Ovary (tissue), 3 donors: ENCODE results near the gene QRICH2.

ENCODE experiments used
- CTCF ChIP-seq, 3 donors: fragments of 450-650 bp in 2 of 3; fragments of 200-600 bp in 1 of 3; IDR thresholded peaks; one replicate each; pipeline versions ENCODE4 v1.5.1 to v1.8.0; 2016 to 2022; ENCODE audit warnings: antibody characterized with exemption in 3 of 3, mild to moderate bottlenecking in 1 of 3
- POLR2A ChIP-seq: fragments of 450-650 bp; IDR thresholded peaks from one replicate; pipeline ENCODE4 v1.6.1; 2017; ENCODE audit warnings: antibody characterized with exemption, mild to moderate bottlenecking, moderate library complexity
- donor health status: DM: no; HTN: no; CAD: no.

DNA sequence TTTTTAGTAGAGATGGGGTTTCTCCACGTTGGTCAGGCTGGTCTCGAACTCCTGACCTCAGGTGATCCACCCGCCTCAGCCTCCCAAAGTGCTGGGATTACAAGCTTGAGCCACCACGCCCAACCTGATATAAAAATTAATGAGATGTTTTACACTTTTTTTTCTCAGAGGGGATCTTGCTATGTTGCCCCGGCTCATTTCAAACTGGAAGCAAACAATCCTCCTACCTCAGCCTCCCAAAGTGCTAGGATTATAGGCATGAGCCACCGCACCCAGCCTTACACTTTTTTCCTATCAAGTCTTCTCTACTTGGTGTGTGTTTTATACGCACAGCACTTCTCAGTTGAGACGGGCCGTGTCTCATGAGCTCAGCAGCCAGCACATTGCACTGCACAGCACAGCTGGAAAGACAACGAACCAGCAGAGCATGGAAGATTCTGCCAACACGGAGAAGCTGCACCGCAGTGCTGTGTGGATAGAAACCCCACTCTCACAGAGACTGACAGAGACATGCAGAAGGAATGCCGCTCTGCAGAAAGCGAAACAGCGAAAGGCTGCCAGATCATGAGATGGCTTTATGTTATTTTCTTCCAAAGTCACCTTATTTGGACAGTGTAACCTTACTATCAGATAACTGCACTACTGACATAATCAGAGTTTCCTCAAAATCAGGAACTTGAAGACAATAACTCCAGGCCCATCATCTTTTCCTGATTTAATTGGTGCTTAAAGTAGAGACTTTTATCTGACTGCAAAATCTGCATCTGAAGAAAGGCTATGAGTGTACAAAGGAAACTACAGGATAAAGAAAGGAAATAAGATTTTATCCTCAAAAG is 6.5 kb upstream of the QRICH2 start:
- TF ChIP-seq CTCF (IDR thresholded peaks at IDR 0.05) (no peak), POLR2A (no peak)
